GM10248 (cell line): ENCODE data around the gene ALDH3A2.

Source experiments
- CTCF ChIA-PET: fragments of 300-600 bp; sonication (Branson Sonifier 250); formaldehyde crosslinking; extraction: SDS; loops from one replicate; lab custom pipeline; 2021; ENCODE audit warnings: antibody characterized with exemption; lab: Yijun Ruan, JAX
- POLR2A ChIA-PET: fragments of 350-650 bp; sonication (Branson Sonifier 250); formaldehyde crosslinking; extraction: SDS; loops from one replicate; lab custom pipeline; 2020; ENCODE audit warnings: antibody characterized with exemption; lab: Yijun Ruan, JAX
- DNase-seq: peaks from one replicate; pipeline ENCODE4 v3.0.0; 2012; ENCODE audit errors: extremely low spot score
- TF ChIP-seq, protein P1 (sequence below): IDR thresholded peaks from 2 replicates; pipeline ENCODE4 v1.5.1; 2012; ENCODE audit warnings: mild to moderate bottlenecking, low read depth; ENCODE audit errors: extremely low read depth, missing control alignments, control extremely low read depth

Gene ALDH3A2

DNA sequence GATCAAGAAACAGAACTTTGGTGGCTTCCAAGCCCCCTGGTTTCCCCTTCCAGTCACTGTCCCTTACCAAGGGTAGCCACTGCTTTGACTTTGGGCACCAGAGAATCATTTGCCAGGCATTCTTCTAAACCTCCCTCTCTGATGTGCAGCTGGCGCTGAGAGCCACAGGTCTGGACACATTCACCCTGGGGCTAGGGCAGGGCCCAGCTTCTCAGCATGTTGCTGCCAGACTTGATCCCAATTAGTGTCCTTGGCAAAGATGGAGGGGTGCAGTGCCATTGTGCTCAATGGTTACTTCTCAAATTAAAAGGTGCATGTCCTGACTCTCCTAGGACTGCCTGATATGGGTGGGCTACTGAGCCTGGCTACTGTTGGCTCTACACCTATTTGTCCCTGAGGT is 75.4 kb downstream of the ALDH3A2 start:
- TF ChIP-seq, protein P1, sequence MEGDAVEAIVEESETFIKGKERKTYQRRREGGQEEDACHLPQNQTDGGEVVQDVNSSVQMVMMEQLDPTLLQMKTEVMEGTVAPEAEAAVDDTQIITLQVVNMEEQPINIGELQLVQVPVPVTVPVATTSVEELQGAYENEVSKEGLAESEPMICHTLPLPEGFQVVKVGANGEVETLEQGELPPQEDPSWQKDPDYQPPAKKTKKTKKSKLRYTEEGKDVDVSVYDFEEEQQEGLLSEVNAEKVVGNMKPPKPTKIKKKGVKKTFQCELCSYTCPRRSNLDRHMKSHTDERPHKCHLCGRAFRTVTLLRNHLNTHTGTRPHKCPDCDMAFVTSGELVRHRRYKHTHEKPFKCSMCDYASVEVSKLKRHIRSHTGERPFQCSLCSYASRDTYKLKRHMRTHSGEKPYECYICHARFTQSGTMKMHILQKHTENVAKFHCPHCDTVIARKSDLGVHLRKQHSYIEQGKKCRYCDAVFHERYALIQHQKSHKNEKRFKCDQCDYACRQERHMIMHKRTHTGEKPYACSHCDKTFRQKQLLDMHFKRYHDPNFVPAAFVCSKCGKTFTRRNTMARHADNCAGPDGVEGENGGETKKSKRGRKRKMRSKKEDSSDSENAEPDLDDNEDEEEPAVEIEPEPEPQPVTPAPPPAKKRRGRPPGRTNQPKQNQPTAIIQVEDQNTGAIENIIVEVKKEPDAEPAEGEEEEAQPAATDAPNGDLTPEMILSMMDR, result no peak
- POLR2A ChIA-PET, result interaction anchor here (0.6 kb wide), 1 partner anchor 176 kb away, joined by 3 read pairs; no protein-coding TSS in a partner anchor
- CTCF ChIA-PET, result no interaction called here
- DNase-seq, result no peak

DNA sequence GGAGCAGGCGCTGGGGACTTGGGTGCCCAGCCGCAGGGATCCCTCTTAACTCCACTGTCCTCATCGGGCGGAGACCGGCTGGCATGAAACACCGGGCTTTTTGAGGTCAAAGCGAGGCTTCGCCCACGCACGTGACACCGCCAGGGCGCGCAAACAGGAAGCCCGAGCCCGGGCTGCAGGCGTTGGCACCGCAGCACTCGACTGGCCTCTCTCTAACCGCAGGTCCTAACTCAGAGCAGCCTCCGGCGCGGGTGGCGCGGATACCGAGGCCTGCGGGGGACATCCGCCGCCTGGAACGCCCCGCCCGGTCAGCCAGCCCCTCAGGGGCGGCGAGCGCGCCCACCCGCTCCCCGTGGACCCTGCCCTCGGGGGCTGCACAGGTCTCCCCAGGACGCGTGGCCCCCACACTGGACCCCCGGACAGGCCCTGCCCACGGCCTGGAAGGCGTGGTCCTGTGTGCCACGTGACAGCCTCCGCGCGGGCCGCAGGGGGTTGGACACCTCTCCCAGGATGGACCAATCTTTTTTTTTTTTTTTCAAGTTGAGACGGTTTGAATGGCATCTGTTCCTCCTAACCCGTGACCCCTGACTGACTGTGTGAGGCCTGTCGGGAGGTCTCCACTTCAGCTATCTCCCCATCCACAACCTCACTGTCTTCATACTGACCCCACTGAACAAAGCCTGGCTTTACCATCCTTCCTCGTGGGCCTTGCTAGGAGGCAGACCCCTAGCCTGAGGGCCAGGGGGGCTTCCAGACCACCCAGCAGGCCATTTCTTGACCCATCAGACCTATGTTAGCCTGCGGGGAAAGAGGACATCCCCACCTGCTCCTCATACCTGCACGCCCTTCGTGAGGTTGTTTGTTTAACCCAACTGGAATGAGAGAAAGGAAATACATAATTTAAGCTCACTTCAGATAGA is 76.2 kb downstream of the ALDH3A2 start:
- ChIA-PET CTCF (interaction anchor here (0.8 kb wide), 1 partner anchor 20 kb away, joined by 3 read pairs; no protein-coding TSS in a partner anchor), POLR2A (no interaction called here)
- DNase-seq, result no peak
- TF ChIP-seq, protein P1, result no peak

DNA sequence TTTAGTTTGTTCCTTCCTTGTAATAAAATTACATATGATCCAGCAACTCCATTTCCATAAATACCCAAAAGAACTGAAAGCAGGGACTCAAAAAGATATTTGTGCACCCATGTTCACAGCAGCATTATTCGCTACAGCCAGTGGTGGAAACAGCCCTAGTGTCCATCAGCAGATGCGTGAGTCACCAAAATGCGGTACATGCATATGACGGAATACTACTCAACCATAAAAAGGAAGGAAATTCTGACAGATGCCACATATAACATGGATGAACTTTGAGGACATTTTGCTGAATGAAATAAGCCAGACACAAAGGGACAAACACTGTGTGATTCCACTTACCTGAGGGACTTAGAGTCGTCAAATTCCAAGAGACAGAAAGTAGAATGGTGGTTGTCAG is 76.9 kb downstream of the ALDH3A2 start:
- CTCF ChIA-PET, result interaction anchor here (0.8 kb wide), 1 partner anchor 20 kb away, joined by 3 read pairs; no protein-coding TSS in a partner anchor
- POLR2A ChIA-PET, result no interaction called here
- TF ChIP-seq, protein P1, result no peak
- DNase-seq, result no peak

DNA sequence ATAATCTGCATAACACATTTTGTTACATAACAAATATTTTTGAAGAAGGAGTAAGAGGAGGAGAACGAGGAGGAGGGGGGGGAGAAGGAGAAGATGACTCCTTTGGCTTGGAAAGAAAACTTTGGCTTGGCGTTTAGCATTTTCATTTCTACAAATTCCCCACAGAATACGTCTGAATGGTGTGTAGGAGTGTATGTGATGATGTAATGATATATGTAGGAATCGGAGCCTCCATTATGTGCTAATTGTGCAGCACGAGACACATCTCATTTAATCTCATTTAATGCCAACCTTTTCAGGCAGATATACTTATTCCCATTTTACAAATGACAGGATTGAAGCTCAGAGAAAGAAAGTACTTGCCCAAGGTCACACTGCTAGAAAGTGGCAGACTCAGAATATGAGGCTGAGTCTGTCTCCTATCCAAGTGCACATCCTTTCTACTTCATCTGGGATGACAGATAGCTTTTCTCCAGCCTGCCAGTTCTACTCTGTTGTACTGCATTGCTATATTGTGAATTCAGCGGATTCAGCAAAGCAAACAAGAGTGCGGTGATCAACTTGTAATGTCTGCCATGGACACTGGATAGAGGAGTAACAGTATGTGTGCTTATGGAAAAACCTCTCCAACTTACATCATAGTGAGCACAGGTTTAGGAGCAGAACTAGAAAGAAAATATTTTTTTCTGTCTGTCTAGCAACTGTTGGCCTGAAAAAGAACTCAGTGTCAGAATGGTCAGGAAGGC is 78.3 kb downstream of the ALDH3A2 start:
- TF ChIP-seq, protein P1, result no peak
- CTCF ChIA-PET, result interaction anchor here (1.2 to 4.9 kb wide), 4 partner anchors 10 to 40 kb away, joined by 5 to 38 read pairs (median 10); partner anchors contain the start of gene SLC47A2
- no peak for DNase-seq
- POLR2A ChIA-PET, result no interaction called here
